ENCODE data around the gene CFAP77.

GRCh38 chr9:132506977-132507669 is 97.1 kb downstream of the CFAP77 start:
- TF ChIP-seq CTCF (IDR thresholded peaks at IDR 0.05) (no peak), EP300 (IDR thresholded peaks at IDR 0.05) (no peak)
